ENCODE measurements around the gene RASL12.
"Not testable (repeated sequence)": the region's sequence is repeated elsewhere in the genome, so short reads cannot be mapped to it uniquely, and the experiment has no call there.

The RASL12 gene

GRCh38 chr15:65075607-65076395 lies 8.0 kb upstream of the RASL12 start:
- DNase-seq, result not testable (repeated sequence)

- not testable (repeated sequence) for DNase-seq
These were observed 7.2 kb upstream of the RASL12 start for GRCh38 chr15:65074946-65075345.

GRCh38 chr15:65072617-65073016 lies 4.8 kb upstream of the RASL12 start:
- DNase-seq, result no peak

- no peak for DNase-seq
These were observed 4.2 kb upstream of the RASL12 start for GRCh38 chr15:65072027-65072426.

- DNase-seq, result no peak
These were observed 3.6 kb upstream of the RASL12 start for GRCh38 chr15:65071381-65071811.

GRCh38 chr15:65069779-65070546 lies 2.2 kb upstream of the RASL12 start:
- no peak for DNase-seq

- DNase-seq, result no peak
These were observed 1.4 kb upstream of the RASL12 start for GRCh38 chr15:65069179-65069578.

GRCh38 chr15:65068403-65068788 lies 605 bp upstream of the RASL12 start:
- no peak for DNase-seq

- DNase-seq, result no peak
These were observed 510 bp downstream of the RASL12 start for GRCh38 chr15:65067317-65067644.

GRCh38 chr15:65066635-65067316 lies 1.0 kb downstream of the RASL12 start:
- DNase-seq, result no peak

- no peak for DNase-seq
These were observed 1.7 kb downstream of the RASL12 start for GRCh38 chr15:65066001-65066634.

- no peak for DNase-seq
These were observed 5.1 kb downstream of the RASL12 start for GRCh38 chr15:65062726-65063125.

- DNase-seq, result no peak
These were observed 5.7 kb downstream of the RASL12 start for GRCh38 chr15:65062061-65062460.

- DNase-seq, result no peak
These were observed 7.0 kb downstream of the RASL12 start for GRCh38 chr15:65060641-65061397.

GRCh38 chr15:65059931-65060596 lies 7.7 kb downstream of the RASL12 start:
- DNase-seq, result no peak

- no peak for DNase-seq
These were observed 8.4 kb downstream of the RASL12 start for GRCh38 chr15:65059369-65059750.

- DNase-seq, result no peak
These were observed 9.1 kb downstream of the RASL12 start for GRCh38 chr15:65058394-65059368.

- no peak for DNase-seq
These were observed 10.2 kb downstream of the RASL12 start for GRCh38 chr15:65057549-65057940.

GRCh38 chr15:65056868-65057548 lies 10.8 kb downstream of the RASL12 start:
- no peak for DNase-seq

- no peak for DNase-seq
These were observed 11.7 kb downstream of the RASL12 start for GRCh38 chr15:65056106-65056505.

Data from NCI-H1436 treated with DMSO at 0.1 percent for 48 hours (cell line).